ENCODE results near the gene COL26A1.

The COL26A1 gene

DNA sequence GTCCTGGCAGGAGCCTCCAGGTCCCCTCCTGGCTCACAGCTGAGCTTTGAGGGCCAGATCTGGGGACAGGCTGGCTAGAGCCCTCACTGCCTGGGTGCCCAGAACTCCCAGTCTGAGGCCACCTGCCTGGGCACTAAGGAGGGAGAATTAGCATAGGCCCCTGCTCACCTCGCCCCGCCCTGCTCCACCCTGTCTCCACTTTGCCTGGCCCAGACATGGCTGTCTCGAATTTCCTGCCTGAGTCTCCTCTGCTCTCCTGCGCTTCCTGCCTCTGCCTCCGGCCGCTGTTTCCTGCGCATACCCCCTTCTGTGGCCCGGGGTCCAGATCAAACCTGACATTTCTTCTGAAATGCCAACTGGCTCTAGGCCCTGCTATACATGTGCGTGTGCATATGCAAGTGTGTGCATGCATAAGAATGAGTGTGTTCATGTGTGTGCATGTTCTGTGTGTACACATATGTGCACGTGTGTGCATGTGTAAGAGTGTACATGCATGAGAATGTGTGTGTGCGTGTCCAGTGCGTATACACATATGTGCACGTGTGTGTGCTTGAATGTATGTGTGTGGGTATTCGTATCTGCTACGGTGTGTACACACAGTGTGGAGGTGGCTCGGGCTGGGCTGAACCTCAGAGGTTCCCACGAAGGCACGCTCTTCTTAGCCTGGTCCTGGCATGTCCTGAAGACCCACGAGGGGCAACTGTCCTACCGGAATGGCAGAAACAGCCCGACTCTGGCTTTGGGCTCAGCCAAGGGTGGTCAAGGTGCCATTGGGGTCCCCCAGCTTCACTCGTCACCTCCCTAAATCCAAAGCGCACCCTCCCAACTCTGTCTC is 201.5 kb downstream of the COL26A1 start:
- DNase-seq, result no peak

DNA sequence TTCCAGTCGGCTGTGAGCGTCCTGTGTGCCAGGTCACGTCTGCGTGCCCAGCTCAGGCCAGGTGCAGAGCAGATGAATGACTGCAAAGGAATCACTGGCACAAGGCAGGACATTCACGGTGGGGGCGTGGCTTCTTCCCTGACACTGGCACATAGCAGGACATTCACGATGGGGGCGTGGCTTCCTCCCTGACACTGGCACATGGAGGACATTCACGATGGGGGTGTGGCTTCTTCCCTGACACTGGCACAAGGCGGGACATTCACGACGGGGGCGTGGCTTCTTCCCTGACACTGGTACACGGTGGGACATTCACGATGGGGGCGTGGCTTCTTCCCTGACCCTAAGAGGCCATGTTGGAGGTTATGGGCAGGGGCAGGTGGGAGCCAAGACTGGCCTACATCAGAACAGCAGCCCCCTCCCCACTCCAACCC is 202.1 kb downstream of the COL26A1 start:
- DNase-seq, result peak in 3 of 56 donors; percentile 4 to 46 (median 24)

DNA sequence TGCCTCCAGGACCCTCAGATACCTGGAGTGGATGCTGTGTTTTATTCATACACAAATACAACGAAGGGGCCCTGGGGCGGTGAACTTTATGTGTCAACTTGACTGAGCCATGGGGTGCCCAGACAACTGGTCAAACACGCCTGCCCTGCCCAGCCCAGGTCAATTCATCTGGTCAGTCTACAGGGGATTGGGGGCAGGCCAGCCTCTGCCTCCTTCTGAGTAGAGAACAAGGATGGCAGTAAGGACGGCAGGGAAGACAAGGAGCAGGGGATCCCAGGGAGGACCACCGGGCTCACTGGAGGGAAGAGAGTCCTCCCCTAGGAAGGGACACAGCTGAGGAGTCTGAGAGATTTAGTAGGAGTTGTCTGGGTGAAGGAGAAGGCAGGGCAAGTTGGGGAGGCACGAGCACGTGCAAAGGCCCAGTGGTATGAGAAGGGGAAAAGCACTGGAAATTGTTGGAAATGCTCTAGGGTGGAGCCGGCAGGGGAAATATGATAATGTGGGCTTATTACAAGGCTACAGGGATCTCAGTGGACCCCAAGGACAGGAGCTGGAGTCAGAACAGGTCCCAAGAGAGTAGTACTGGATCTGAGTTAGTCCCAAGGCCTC is 203.0 kb downstream of the COL26A1 start:
- no peak for DNase-seq

DNA sequence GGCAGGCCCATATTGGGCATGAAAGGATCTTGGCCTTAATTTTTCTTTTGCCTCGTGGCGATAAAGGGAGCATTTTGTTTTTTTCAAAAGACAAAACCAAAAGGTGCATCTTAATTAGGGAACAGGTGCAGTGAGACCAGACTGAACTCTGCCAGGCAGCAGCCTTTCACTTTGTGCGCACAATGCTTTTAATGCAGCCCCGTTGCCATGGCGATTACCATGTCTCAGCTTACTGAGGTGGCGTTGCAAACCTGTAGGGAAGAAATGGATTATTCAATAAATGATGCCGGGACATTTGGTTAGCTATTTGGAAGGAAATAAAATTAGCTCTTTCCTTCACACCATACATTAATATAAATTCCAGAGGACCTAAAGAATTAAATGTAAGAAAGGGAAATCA is 204.6 kb downstream of the COL26A1 start:
- peak in 33 of 56 donors; percentile 7 to 78 (median 44) for DNase-seq

GRCh38 chr7:101572156-101572555 is 209.5 kb downstream of the COL26A1 start:
- DNase-seq, result no peak

DNA sequence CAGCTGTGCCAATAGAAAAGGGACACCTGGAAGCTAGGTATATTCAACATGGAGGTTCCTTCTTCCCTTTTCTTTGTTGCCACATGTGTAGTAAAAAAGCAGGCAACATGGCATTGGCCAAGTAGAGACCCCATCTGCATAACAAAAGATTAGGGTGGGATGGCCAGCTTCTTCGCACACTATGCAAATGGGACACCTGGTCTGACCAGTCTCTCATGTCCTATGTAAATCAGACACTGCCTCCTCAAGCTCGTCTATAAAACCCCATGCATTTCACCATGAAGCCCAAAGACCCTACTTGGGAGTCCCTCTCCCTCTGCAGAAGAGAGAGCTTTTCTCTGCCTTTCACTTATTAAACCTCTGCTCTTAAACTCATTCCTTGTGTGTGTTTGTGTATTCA is 212.5 kb downstream of the COL26A1 start:
- DNase-seq, result no peak

DNA sequence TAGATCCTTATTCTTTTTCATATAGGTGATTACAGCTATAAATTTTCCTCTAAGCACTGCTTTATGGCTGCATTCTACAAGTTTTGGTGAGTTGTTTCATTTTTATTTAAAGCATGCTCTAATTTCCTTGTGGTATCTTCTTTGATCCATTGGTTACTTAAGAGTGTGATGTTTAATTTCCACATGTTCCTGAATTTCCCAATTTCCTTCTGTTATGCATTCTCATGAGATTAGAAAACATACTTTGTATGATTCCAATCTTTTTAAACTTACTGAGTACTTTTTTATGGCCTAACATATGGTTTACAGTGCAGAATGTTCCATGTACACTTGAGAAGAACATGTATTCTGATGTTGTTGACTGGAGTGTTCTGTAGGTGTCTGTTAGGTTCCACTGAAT is 213.0 kb downstream of the COL26A1 start:
- no peak for DNase-seq

DNA sequence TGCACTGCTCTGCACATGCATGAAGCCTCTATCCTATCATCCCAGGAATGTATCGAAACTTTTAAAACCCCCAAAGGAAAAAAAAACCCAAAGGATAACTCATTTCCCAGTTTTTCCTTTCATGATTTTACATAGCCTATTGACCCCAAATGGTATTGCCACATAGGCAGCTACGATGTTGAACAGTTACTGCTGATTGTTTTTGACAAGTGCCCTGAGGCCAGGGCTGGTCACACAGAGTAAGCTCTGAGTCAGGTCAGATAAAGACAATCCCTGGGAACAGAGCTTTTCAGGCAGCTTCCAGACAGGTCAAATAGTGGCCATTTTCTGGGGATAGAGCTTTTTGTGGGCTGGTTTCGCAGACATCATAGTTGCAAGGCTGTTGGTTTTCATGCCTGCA is 214.3 kb downstream of the COL26A1 start:
- no peak for DNase-seq

- DNase-seq, result no peak
Measured at GRCh38 chr7:101578552-101578951, 215.9 kb downstream of the COL26A1 start.

- no peak for DNase-seq
Measured at GRCh38 chr7:101580596-101580995, 217.9 kb downstream of the COL26A1 start.

DNA sequence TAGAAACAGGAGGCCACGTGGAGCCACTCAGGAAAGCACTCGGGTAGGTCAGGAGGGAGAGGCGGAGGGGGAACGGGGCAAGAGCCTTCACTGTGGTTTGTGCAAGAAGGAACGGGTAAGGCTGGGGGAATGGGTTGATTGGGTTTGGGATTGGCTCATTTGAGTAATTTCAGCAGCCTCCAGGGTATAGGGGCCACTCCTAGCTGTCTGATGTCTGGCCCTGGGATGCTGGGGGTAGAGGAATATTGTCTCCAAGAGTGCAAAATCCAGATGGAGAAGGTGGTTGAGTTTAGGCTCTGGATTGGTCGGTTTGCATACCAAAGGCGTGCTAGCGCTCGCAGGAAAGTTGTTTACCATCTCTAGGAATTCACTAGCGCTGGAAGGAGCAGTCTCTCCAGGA is 219.2 kb downstream of the COL26A1 start:
- DNase-seq, result no peak

DNA sequence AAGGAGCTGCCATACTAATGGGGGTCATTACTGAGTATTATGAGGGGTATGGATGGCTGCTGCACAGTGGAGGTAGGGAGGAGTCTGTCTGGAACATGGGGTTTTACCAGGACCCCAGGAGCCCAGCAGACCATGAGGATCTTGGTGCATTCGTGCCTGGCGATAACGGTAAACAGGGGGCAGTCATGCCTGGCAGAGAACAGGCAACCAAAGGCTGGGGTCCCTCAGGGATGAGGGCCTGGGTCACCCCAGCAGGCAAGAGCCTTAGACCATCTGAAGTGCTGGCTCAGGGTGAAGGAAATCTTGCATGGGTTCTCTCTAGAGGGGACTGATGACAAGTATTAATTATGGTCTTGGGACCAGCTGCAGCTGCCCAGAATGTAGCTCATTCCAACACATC is 220.3 kb downstream of the COL26A1 start:
- no peak for DNase-seq

GRCh38 chr7:101586078-101586905 is 223.6 kb downstream of the COL26A1 start:
- DNase-seq, result peak in 1 of 56 donors; percentile 38

DNA sequence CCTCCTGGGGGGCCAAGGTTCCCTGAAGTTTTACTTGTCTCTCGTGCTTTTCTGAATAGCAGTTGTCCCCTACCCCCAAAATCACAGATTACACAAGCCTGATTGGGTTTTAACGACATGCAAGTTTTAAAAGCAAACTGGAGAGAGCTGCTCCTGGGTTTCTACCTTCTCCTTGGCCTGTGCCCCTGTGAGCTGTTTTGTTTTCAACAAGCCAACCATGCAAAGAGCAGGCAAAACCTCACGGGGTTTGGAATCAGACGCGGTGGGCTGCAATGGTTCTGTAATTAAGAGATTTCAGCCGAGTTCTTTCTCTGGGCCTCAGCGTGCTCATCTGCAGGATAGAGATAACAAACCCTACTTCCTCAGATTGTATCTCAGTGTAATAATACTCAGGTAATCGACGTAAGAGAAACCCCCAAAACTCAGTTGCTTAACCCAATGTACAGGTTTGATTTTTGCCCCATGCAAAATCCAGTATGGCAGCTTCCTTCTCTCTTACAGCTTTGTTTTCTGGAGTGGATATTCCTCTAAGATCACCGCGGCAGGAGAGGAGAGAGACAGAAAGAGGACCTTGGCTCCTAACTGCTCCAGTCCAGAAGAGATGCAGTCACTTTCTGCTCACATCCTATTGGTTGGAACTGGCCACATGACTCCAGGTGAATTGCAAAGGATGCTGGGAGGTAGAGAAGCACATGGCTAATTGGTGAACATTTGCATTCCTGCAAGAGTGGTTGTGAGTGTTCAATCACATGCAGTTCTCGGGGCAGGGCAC is 224.4 kb downstream of the COL26A1 start:
- no peak for DNase-seq

- DNase-seq, result no peak
Measured at GRCh38 chr7:101588131-101588935, 225.7 kb downstream of the COL26A1 start.

- DNase-seq, result no peak
Measured at GRCh38 chr7:101589052-101589451, 226.4 kb downstream of the COL26A1 start.

GRCh38 chr7:101589976-101590662 is 227.4 kb downstream of the COL26A1 start:
- DNase-seq, result no peak

DNA sequence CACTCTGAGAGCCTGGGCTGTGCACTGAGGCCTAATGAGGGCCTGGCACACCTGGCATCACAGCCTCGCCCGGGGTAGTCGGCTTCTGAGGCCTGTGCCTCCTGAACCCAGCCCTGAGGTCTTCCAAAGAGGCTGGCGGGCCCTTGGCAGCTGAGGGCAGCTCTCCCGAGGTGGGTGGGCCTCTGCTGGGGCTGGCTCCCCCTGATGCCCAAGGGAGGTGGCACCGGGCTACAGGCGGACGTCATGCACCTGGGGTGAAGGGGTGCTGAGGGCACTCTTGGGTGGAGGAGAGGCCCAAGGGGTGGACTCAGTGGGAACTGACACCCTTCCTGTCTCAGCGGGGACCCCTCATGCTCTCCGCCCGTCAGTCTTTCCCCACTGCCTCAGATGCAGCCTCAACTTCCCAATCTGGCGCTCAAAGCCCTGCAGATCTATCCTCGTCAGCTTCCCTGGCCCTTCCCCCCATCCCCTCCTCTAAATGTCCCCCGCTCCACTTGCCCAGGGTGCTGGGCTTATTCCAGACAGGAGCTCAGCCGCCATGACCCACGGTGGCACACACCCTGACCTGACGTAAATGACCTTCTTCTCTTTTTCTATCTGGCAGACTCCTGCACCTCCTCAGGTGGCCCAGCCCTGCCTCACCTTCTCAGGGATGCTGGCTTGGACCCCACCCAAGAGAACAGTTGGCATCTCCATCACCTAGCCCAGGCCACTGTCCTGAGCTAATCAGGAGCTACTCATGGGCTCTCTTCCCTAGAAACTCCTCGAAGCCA is 228.2 kb downstream of the COL26A1 start:
- no peak for DNase-seq

- DNase-seq, result no peak
Measured at GRCh38 chr7:101591504-101591903, 228.8 kb downstream of the COL26A1 start.
